LoVo (cell line): ENCODE data around the gene RRP9.
"Not testable (repeated sequence)": the region's sequence is repeated elsewhere in the genome, so short reads cannot be mapped to it uniquely, and the experiment has no call there.

Experiments
- DNase-seq: peaks from one replicate; pipeline ENCODE4 v3.0.0-alpha.2; 2016; ENCODE audit warnings: low spot score

RRP9 gene

GRCh38 chr3:51937611-51938450 lies 3.9 kb downstream of the RRP9 start:
- DNase-seq, result no peak

GRCh38 chr3:51937014-51937413 lies 4.7 kb downstream of the RRP9 start:
- DNase-seq, result no peak

- no peak for DNase-seq
Measured at GRCh38 chr3:51935886-51936755, 5.6 kb downstream of the RRP9 start.

- no peak for DNase-seq
Measured at GRCh38 chr3:51934991-51935885, 6.5 kb downstream of the RRP9 start.

GRCh38 chr3:51934139-51934850 lies 7.4 kb downstream of the RRP9 start:
- DNase-seq, result no peak

GRCh38 chr3:51933471-51934138 lies 8.1 kb downstream of the RRP9 start:
- no peak for DNase-seq

- DNase-seq, result no peak
Measured at GRCh38 chr3:51932471-51933370, 9.0 kb downstream of the RRP9 start.

GRCh38 chr3:51931756-51932155 lies 9.9 kb downstream of the RRP9 start:
- DNase-seq, result no peak

GRCh38 chr3:51930439-51930838 lies 11.3 kb downstream of the RRP9 start:
- no peak for DNase-seq

GRCh38 chr3:51929420-51930003 lies 12.2 kb downstream of the RRP9 start:
- no peak for DNase-seq

GRCh38 chr3:51928981-51929380 lies 12.7 kb downstream of the RRP9 start:
- DNase-seq, result not testable (repeated sequence)

- DNase-seq, result no peak
Measured at GRCh38 chr3:51928438-51928837, 13.3 kb downstream of the RRP9 start.

GRCh38 chr3:51927061-51927977 lies 14.4 kb downstream of the RRP9 start:
- DNase-seq, result no peak

GRCh38 chr3:51921081-51921578 lies 20.6 kb downstream of the RRP9 start:
- DNase-seq, result no peak

- no peak for DNase-seq
Measured at GRCh38 chr3:51916418-51916817, 25.3 kb downstream of the RRP9 start.

GRCh38 chr3:51908026-51908425 lies 33.7 kb downstream of the RRP9 start:
- DNase-seq, result no peak

- no peak for DNase-seq
Measured at GRCh38 chr3:51904034-51904823, 37.5 kb downstream of the RRP9 start.
